ENCODE data around the gene EPB41L4B.

GRCh38 chr9:109167716-109168115 is 153.1 kb downstream of the EPB41L4B start:
- TF ChIP-seq CTCF (IDR thresholded peaks at IDR 0.05; ENCODE audit: low read depth, low read length), result no peak
- TF ChIP-seq MAX (IDR thresholded peaks at IDR 0.05; ENCODE audit: low read depth, low read length), result no peak
- no peak for TF ChIP-seq POLR2A (IDR thresholded peaks at IDR 0.05; ENCODE audit: extremely low read depth, insufficient read length)

All from NB4 (cell line).